Stimulated activated CD8-positive, alpha-beta memory T cell treated with anti-CD3 and anti-CD28 coated beads, Interleukin-7, amount 100 ng/mL, for 4 hours (primary cell): ENCODE measurements around the gene DMRT3.

Experiments used
- DNase-seq, 2 donors: peaks; one replicate each; pipeline ENCODE4 v3.0.0-alpha.2; 2020; ENCODE audit warnings: low read depth in 2 of 2

Gene DMRT3

GRCh38 chr9:976258-976942 is at the start of gene DMRT3:
Gene DMRT3, plus strand, starts transcription at chr9:976655. Its CDS starts 347 bp downstream, at chr9:977002.
- DNase-seq, result no peak

DNA sequence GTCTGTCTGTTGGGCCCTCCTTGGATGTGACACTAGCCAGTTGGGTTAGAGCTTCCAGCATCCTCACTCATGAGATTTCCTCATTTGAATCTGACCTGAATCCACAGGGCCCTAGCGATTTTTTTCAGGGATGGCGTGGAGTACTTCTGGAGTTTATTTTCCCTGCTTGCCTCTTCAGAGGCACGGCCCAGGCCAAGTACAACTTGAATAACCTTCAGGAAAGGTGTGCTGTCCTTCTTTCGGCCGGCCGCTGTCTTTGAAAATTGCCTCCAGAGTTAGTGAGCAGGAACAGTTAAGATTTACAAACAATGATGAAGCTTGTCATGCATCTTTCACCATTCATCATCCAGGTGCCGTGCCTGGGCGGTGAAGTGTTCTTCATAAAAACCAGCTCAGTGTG is 49.5 kb upstream of the DMRT3 start:
- no peak for DNase-seq

- no peak for DNase-seq
Measured at GRCh38 chr9:928363-929042, 48.0 kb upstream of the DMRT3 start.

GRCh38 chr9:929719-930118 is 46.7 kb upstream of the DMRT3 start:
- DNase-seq, result no peak

- DNase-seq, result no peak
Measured at GRCh38 chr9:933356-933755, 43.1 kb upstream of the DMRT3 start.

- no peak for DNase-seq
Measured at GRCh38 chr9:935348-935965, 41.0 kb upstream of the DMRT3 start.

GRCh38 chr9:942805-943580 is 33.5 kb upstream of the DMRT3 start:
- no peak for DNase-seq

DNA sequence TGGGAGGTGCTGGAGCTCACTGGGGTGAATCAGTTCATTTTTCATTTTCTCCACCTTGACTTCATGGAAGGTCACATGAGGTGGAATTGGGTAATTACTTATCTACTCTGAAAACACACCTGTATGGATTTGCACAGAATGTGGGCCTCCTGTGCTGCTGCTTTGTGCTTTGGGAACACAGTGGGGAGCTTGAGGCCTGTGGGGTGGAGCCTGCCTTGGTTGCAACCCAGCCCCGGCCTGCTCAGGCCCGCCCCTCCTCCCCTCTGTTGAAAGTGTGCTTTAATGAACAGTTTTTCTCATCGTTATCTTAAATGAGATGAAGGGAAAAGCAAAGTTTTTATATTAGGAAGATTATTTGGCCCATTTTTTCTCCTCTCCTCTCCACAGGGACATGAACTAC is 28.5 kb upstream of the DMRT3 start:
- DNase-seq, result no peak

DNA sequence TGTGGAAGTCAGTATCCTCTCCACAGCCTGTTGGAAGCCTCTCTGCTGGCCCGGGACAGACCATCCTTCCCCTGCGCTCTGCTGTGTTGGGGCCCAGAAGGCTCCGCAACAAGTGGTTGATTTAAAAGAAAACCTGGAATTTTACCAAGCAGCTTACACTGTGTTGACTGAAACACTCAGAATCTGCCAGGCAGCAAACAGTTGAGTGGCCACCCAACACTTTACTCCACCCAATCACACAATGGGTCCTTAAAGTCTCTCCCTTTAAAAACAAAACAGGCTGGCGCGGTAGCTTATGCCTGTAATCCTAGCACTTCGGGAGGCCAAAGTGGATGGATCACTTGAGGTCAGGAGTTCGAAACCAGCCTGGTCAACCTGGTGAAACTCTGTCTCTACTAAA is 28.0 kb upstream of the DMRT3 start:
- DNase-seq, result no peak

DNA sequence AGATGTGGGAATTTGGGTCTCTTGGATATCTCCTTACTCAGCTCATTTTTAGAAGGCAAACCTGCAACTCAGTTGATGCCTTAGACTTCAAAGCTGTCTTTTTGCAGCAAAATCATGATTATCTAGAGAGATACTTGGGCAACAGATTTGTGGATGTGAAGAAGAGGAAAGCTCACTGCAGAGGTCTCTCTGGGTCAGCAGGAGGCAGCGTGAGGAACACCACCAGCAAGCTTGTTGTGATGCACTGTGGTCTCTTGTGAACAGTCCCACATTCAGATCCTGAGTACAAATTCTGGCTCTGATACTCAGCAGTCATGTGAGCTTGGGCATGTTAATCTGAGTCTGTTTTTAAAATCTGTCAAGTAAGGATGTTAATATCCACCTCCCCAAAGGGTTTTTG is 26.3 kb upstream of the DMRT3 start:
- no peak for DNase-seq

DNA sequence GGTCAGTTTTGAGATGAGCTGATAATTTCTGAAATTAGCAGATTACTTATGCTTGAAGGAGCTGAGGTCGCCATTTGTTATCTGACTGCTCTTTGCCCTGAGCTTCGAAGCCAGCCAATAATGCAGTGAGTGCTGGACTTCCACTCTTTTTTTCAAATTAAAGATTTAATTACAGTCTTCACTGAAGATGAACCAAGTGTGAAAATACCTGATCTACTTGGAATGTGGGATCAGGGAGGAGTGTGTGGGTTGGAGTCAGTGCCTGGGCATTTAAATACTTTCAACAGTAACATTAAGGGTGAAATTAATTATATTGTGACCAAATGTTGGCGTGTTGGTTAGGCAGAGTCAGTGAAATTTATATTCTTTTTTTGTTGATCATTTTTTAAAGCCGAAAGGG is 23.9 kb upstream of the DMRT3 start:
- no peak for DNase-seq

- DNase-seq, result no peak
Measured at GRCh38 chr9:959105-959504, 17.4 kb upstream of the DMRT3 start.

DNA sequence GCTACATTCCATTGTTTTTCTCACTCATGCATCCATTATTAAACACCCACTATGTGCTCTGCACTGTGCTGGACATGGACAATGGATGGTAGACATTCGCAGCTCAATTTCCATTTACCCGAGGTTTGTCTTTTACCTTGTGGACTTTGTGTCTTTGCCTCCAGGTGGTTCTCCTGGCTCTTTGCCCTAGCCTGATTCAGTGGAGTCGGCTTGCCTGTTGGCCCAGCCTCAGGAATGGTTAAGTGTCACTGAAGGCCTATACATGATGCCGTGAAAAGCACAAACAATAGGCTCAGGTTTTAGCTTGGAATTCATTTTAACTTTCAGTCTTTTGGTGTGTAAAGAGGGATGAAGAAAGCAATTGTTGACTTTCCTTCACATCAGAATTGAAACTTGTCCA is 16.5 kb upstream of the DMRT3 start:
- no peak for DNase-seq

DNA sequence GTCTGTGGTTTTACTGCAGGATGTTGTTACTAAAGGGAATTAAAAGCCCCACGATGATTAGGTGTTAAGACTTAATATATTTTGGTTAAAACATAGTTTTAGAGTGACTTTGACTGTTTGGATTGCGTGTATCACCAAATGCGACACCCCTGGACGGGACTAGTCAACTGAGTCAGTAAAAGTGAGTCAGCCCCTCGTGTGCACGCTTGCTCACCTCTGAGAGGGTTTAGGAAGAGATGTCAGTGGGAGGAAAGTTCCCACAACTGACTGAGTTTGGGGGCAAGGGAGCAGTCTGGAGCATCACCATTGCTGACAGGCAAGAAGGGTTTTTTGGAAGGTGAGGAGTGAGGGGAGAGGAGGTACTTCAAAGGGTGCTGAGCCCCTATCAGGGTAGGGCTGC is 14.4 kb upstream of the DMRT3 start:
- no peak for DNase-seq

DNA sequence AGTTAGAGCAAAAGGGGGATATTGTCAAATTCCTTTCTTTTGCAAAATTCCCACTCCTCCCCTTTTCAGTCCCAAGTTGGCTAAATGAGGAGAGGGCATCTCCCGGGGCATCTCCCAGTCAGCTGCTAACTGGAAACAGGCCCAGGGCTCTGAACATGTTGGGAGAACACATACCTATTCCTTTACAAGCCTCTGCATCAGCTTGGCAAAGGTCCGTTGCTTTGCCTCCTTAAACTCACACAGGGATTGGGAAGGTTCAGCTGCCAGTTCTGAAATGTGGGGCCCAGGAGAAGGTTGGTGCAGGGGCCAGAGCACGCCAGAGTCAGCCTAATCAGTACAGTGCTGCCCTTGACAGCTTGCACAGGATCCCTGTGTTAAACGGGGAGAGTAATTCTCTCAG is 11.0 kb upstream of the DMRT3 start:
- DNase-seq, result no peak

DNA sequence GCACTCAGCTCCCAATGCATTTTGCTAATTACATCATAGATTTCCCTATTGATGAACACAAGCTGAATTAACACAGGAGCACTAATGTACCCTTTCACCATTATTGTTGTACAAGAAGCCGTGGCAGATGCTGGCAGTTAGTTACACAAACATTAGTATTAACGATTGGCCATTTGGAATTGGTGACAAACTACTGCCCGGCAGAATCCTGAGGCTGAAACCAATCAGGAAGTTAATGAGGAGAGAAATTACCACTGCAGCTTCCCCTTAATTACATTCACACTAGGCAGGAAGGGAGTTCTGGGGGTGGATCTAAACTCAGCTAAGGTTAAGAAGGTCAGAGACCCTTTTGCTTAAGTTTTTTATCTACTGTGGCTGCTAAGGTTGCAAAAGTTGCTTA is 9.6 kb upstream of the DMRT3 start:
- DNase-seq, result no peak

DNA sequence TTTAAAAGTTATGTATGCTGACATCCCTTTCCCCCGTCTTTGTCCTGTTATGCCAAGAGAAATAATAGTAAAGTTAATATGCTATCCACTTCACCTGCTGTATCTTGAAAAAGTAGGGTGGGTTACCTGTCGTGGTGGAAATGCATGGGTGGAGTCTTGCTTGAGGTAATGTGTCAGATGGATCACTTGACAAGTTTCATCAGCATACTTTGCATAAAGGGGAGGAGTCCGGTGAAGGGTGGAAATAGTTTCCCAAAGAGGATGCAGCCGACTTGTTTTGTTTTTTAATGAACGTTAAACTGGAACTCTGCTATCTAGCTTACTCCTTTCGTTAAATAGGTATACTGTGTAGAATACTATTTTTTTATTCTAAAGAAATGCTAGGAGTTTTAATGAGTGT is 9.0 kb upstream of the DMRT3 start:
- DNase-seq, result no peak

DNA sequence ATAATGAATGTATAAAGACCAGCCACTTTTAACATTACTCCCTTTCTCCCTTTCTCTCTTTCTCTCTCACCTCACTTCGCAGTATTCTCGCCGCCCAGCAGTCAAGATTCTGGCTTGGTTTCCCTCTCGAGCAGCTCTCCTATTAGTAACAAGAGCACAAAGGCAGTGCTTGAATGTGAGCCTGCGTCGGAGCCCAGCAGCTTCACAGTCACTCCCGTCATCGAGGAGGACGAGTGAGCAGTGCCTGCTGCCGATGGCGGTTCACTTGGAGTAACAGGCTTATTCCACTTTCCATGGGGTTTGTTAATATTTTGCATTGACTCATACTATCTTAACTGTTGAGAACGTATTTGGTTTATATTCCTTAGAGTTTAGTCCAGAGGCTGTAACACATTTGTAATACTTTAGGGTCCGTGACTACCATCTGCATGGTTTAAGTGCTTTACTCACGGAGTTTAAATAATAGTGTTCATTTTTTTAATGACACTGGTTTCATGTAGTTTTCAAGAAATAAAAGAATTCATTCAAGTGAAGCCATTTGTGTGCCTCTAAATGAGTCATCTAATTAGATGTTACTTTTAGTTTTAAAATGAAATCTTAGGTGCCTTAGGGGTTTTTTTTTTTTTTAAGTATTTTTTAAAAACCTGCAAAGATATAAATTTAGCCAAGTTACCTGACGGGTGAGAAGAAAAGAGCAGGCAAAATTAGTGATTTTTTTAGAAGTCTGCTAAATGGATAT is 8.4 kb upstream of the DMRT3 start:
- DNase-seq, result no peak

DNA sequence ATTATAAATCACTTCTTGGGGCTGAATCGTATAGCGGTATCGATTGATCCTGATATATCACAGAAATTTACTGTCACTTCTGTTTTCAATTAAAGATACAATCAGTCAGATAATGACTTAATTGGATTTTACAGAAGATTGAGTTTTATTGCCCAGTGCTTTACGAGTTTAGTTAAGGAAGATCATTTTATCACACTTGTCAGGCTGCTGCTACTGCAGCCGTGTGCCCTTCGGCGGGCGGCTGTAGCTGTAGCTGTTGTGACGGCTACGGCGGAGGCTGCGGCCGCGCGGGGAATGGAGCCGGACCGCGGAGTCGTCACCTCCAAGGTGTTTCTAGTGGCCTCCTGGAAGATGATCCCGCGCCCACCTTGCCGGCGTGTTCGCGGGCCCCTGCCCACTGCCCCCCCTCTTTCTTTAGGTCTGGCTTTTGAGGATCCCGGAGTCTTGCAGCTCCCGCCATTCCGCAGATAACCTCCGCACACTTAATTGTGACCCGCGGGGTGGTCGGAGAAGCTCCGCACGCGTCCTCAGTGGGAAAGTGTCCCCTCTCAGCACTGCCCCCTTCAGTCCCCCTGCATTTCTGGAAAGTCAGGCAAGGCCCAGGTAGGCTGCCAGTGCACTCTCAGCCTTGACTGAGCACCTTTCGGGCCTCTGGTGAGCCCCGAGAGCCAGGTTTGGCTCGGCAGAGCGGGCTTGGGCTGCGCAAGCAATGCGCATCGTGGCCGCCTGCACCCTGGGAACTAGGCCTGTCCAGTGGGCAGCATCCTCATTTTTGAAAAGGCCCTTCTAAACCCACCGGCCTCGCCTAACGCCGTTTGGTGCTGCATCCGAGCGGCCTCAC is 6.9 kb upstream of the DMRT3 start:
- DNase-seq, result no peak

DNA sequence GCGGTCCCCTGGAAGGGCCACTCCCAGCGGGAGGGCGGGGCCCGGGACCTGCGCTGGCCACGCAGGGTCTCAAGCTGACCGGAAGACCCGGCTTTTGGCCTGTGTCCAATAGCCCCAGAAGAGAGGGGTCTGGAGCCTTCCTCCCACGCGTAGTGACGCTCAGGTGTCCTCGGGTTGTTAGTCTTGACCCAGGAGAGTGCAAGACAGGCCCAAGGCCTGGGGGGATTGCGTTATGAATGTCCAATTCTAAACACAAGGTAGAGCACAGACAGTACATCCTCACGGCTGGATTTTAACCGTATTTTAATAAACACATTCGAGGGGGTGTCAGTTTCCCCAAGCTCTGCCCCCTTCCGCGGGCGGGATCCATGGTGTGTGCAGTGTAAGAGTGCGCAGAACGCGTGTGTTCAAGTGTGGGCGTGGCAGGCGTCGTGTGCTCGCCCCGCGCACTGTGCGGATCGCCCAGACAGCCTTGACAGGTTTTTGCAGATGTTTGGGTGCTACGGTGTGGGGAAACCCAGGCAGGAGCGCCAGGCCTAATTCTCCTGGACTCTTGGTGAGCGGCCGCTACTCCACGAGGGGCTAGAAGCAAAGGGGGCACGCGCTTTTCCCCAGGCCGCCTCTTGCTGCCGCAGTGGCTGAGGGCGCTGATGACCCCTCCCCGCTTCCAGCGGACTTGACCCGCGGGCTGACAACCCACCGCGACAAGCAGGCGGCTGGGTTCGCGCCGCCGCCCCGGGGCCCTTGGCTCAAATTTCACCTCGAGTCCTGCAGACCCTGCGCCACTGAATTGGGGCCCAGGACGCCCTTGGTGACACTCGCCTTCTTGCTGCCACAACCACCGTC is 6.1 kb upstream of the DMRT3 start:
- DNase-seq, result no peak
